ENCODE measurements around the gene MAP1LC3A. TPM values are rescaled to one million over a fixed set of nuclear protein-coding genes. Genes with fewer than 3 reads are reported as not detected.

MAP1LC3A gene
- total and polyA plus RNA-seq, 3 experiments from 2014 or later, result 1.5 to 8.5 (median 1.7) TPM

DNA sequence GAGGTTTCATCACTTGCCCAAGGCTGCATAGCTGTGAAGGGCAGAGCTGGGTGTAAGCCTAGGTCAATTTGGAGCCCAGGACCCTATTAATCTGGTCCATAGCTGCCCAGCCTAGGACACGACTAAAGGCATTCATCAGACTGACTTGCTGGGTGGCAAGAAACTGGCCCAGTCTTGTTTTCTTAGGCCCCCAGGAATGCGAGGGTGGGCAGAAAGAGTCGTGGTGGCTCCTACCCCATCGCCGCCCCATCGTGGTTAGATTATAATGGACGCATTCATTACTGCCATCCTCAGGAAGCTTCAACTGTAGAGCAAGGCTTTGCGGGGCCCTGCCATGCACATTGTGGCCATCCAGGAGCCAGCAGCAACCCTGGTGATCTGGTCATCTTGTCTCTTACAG lies 26.2 kb upstream of the MAP1LC3A start:
- no peaks in the 10 kb centered on the region for H3K27me3 ChIP-seq (ENCODE audit: insufficient read depth, low read length, poor library complexity, severe bottlenecking)
- H3K27ac Mint-ChIP-seq, result peak overlapping the region in 1 of 8 donors; percentile 43
- H3K27ac ChIP-seq (ENCODE audit: low read depth, low read length), result no peak overlapping the region
- peaks cover 55% of the 10 kb centered on the region for H3K36me3 ChIP-seq (ENCODE audit: insufficient read depth, low read length)
- H3K9me3 ChIP-seq (ENCODE audit: low read length), result no peaks in the 10 kb centered on the region
- H3K27me3 Mint-ChIP-seq, result no peaks in the 10 kb centered on the region
- ChIA-PET POLR2A (no interaction called here), CTCF (interaction anchor here (1.1 kb wide), 1 partner anchor 220 kb away, joined by 3 read pairs; no protein-coding TSS in a partner anchor)
- H3K4me3 Mint-ChIP-seq, result no peak overlapping the region
- no peaks in the 10 kb centered on the region for H3K9me3 Mint-ChIP-seq
- no peak overlapping the region for H3K4me3 ChIP-seq (ENCODE audit: low read length)
- DNase-seq, result no peak
- H3K4me1 Mint-ChIP-seq, result peaks cover 15 to 27% (median 17%) of the 10 kb centered on the region in 3 donors
- peaks cover 0 to 85% (median 18%) of the 10 kb centered on the region in 3 donors for H3K36me3 Mint-ChIP-seq
- H3K4me1 ChIP-seq (ENCODE audit: insufficient read depth, low read length), result no peaks in the 10 kb centered on the region

DNA sequence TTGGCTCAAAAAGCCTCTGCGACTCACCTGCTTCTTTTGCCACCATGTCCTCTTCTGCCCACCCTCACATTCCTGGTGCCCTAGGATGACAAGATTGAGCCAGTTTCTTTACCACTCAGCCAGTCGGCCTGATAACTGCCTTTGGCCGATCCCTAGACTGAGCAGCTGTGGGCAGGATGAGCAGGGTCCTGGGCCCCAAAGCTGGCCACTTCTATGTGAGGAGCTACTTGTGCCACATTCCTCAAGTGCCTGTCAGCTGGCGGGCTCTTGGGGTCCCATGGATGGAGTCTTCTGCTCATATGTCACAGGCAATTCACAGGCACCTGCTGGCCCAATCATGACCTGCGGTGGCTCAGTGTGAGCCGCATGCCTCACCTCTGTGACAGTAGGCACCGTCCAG lies 25.8 kb upstream of the MAP1LC3A start:
- H3K4me3 Mint-ChIP-seq, result no peak overlapping the region
- peak overlapping the region in 3 of 8 donors; percentile 43 to 87 (median 72) for H3K27ac Mint-ChIP-seq
- DNase-seq, result no peak
- peaks cover 0 to 85% (median 19%) of the 10 kb centered on the region in 3 donors for H3K36me3 Mint-ChIP-seq
- Histone ChIP-seq H3K4me3 (ENCODE audit: low read length) (no peak overlapping the region), H3K36me3 (ENCODE audit: insufficient read depth, low read length) (peaks cover 51% of the 10 kb centered on the region), H3K4me1 (ENCODE audit: insufficient read depth, low read length) (no peaks in the 10 kb centered on the region), H3K9me3 (ENCODE audit: low read length) (no peaks in the 10 kb centered on the region), H3K27ac (ENCODE audit: low read depth, low read length) (no peak overlapping the region), H3K27me3 (ENCODE audit: insufficient read depth, low read length, poor library complexity, severe bottlenecking) (no peaks in the 10 kb centered on the region)
- ChIA-PET POLR2A (no interaction called here), CTCF (interaction anchor here (1.1 kb wide), 1 partner anchor 220 kb away, joined by 3 read pairs; no protein-coding TSS in a partner anchor)
- no peaks in the 10 kb centered on the region for H3K27me3 Mint-ChIP-seq
- no peaks in the 10 kb centered on the region for H3K9me3 Mint-ChIP-seq
- peaks cover 15 to 28% (median 17%) of the 10 kb centered on the region in 3 donors for H3K4me1 Mint-ChIP-seq

DNA sequence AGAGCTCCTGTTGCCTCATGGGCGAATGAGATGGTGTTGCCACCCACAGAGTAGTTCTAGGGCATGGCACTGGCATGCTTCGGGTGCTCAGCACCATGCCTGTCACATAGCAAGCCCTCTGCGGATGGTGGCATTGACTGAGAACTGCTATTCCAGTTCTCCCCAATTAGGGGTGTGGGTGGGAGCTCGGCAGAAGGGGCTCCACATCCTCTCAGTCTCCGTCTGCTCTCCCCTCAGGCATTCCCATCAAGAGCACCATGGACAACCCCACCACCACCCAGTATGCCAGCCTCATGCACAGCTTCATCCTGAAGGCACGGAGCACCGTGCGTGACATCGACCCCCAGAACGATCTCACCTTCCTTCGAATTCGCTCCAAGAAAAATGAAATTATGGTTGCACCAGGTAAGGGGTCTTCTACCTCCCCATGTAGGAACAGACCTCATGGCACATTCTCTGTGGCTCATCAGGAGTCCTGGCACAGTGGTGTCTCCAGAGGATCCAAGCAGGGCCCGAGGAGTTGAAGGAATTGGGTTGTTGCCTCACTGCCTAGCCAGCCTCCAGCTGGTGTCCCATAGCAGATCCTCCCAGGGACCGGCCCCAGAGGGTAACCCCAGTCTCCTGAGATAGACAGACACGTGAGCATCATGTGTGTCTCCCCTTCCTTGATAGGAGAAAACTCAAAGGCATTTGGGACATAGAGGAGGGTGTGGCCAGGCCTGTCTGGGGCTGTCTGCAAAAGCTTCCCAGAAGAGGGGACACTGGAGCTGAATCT lies 23.9 kb upstream of the MAP1LC3A start:
- H3K36me3 Mint-ChIP-seq, result peaks cover 0 to 82% (median 19%) of the 10 kb centered on the region in 3 donors
- no peak for DNase-seq
- Histone ChIP-seq H3K4me1 (ENCODE audit: insufficient read depth, low read length) (no peaks in the 10 kb centered on the region), H3K27me3 (ENCODE audit: insufficient read depth, low read length, poor library complexity, severe bottlenecking) (no peaks in the 10 kb centered on the region), H3K4me3 (ENCODE audit: low read length) (no peak overlapping the region), H3K9me3 (ENCODE audit: low read length) (no peaks in the 10 kb centered on the region), H3K27ac (ENCODE audit: low read depth, low read length) (no peak overlapping the region), H3K36me3 (ENCODE audit: insufficient read depth, low read length) (peaks cover 45% of the 10 kb centered on the region)
- ChIA-PET CTCF (interaction anchor here (0.9 kb wide), 1 partner anchor 173 kb away, joined by 3 read pairs; no protein-coding TSS in a partner anchor), POLR2A (no interaction called here)
- peak overlapping the region in 3 of 8 donors; percentile 13 to 89 (median 51) for H3K27ac Mint-ChIP-seq
- H3K9me3 Mint-ChIP-seq, result no peaks in the 10 kb centered on the region
- H3K4me3 Mint-ChIP-seq, result no peak overlapping the region
- no peaks in the 10 kb centered on the region for H3K27me3 Mint-ChIP-seq
- peaks cover 15 to 26% (median 17%) of the 10 kb centered on the region in 3 donors for H3K4me1 Mint-ChIP-seq

DNA sequence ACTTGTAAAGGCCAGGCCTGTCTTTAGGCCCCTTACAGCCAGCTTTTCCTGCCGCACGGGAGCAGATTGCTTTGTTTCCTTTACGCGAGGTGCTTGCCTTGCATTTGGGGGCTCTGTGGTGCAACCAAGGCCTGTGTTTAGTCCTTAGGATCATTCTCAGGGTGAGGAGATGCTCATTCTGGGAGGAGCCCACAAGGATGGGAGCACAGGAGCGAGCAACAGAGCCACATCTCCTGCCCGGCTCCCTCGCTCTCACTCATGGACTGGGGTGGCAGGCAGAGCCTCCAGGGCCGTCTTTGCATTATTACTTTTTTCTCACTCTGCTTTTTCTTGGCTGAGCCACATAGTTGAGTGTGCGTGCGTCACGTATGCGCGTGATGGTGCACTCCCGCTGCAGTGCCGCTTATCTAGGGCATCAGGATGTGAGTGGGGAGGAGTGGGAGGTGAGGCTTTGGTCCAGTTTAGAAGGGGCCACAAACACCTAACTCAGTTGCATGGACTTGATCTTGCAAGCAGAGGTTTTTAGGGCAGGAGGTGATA lies 23.1 kb upstream of the MAP1LC3A start:
- peaks cover 42% of the 10 kb centered on the region for H3K36me3 ChIP-seq (ENCODE audit: insufficient read depth, low read length)
- H3K9me3 Mint-ChIP-seq, result no peaks in the 10 kb centered on the region
- ChIA-PET CTCF (interaction anchor here (0.9 kb wide), 1 partner anchor 173 kb away, joined by 3 read pairs; no protein-coding TSS in a partner anchor), POLR2A (no interaction called here)
- H3K4me1 Mint-ChIP-seq, result peaks cover 14 to 27% (median 16%) of the 10 kb centered on the region in 3 donors
- no peak for DNase-seq
- no peaks in the 10 kb centered on the region for H3K4me1 ChIP-seq (ENCODE audit: insufficient read depth, low read length)
- H3K27ac ChIP-seq (ENCODE audit: low read depth, low read length), result no peak overlapping the region
- no peaks in the 10 kb centered on the region for H3K27me3 ChIP-seq (ENCODE audit: insufficient read depth, low read length, poor library complexity, severe bottlenecking)
- peak overlapping the region in 6 of 8 donors; percentile 50 to 94 (median 64) for H3K27ac Mint-ChIP-seq
- peaks cover 0 to 80% (median 17%) of the 10 kb centered on the region in 3 donors for H3K36me3 Mint-ChIP-seq
- no peak overlapping the region for H3K4me3 Mint-ChIP-seq
- H3K27me3 Mint-ChIP-seq, result no peaks in the 10 kb centered on the region
- H3K9me3 ChIP-seq (ENCODE audit: low read length), result no peaks in the 10 kb centered on the region
- no peak overlapping the region for H3K4me3 ChIP-seq (ENCODE audit: low read length)

DNA sequence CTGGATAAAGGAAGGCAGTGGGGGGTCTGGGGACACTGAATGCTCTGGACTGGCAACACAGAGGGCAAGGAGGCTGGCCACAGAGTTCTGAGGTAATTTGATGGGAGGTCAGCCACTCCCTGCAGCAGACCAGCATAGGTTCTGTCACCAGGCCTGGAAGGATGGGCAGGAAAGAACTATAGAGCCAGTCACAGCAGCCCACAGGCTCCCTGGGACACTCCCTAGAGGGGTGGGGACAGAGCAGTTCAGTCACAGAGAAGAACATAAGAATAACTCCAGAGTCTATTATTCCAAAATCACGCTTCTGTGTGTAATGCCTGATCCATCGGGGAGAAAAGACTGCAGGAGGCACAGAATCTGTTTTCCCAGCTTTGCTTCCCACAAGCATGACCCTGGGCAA lies 22.7 kb upstream of the MAP1LC3A start:
- peaks cover 14 to 27% (median 16%) of the 10 kb centered on the region in 3 donors for H3K4me1 Mint-ChIP-seq
- Histone ChIP-seq H3K36me3 (ENCODE audit: insufficient read depth, low read length) (peaks cover 47% of the 10 kb centered on the region), H3K4me3 (ENCODE audit: low read length) (no peak overlapping the region), H3K27ac (ENCODE audit: low read depth, low read length) (no peak overlapping the region), H3K9me3 (ENCODE audit: low read length) (no peaks in the 10 kb centered on the region), H3K27me3 (ENCODE audit: insufficient read depth, low read length, poor library complexity, severe bottlenecking) (no peaks in the 10 kb centered on the region), H3K4me1 (ENCODE audit: insufficient read depth, low read length) (peaks cover 2% of the 10 kb centered on the region)
- no peaks in the 10 kb centered on the region for H3K9me3 Mint-ChIP-seq
- DNase-seq, result no peak
- POLR2A ChIA-PET, result no interaction called here
- CTCF ChIA-PET, result interaction anchor here (0.9 to 2.8 kb wide), 3 partner anchors 27 to 231 kb away, joined by 4 to 20 read pairs (median 7); no protein-coding TSS in a partner anchor
- H3K4me3 Mint-ChIP-seq, result no peak overlapping the region
- peak overlapping the region in 6 of 8 donors; percentile 50 to 94 (median 64) for H3K27ac Mint-ChIP-seq
- peaks cover 0 to 80% (median 18%) of the 10 kb centered on the region in 3 donors for H3K36me3 Mint-ChIP-seq
- no peaks in the 10 kb centered on the region for H3K27me3 Mint-ChIP-seq

DNA sequence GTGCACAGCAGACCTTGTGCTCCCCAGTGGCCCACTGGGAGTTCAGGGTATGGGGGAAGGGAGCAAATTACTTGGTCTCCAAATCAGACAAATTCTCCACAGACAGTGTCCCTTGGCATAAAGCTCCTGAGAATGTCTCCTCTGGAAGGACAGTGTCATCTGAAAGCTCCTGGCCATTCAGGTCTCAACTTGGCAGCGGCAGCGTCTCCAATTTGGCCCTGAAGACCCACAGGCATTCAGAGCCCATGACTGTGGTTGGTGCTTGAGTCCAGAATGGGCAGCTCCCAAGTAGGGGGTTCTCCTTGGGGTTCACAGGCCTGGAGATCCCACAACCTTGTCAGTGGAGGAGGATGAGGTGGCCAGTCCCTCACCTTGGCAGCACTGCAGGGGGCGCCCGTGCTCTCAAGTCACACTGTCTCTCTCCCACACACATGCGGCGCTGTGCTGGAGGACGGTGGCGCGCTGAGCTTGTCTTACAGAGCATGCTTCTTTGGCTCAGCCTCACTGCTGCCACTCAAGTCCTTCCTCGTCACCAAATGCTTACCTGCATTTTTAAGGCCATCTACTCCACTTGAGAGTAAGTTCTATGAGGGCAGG lies 21.6 kb upstream of the MAP1LC3A start:
- Mint-ChIP-seq H3K36me3 (peaks cover 0 to 79% (median 24%) of the 10 kb centered on the region in 3 donors), H3K9me3 (no peaks in the 10 kb centered on the region)
- H3K36me3 ChIP-seq (ENCODE audit: insufficient read depth, low read length), result peaks cover 41% of the 10 kb centered on the region

DNA sequence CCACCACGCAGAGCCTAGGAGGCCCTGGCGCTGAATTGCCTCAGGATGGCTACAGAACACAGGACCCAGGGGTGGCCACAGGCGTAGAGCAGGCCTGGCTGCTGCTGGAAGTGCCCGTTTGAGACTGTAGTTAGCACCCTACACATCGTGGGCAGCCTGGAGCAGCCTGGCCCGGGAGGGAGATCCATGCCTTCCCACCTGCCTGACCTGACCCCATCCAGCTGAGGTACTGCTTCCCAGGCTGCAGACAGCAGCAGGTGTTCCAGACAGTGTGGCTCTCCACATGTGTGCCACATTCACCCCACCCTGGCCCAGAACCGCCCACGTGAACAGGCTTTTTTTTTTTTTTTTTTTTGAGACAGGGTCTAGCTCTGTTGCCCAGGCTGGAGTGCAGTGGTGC lies 20.9 kb upstream of the MAP1LC3A start:
- Histone ChIP-seq H3K27ac (ENCODE audit: low read depth, low read length) (no peak overlapping the region), H3K36me3 (ENCODE audit: insufficient read depth, low read length) (peaks cover 41% of the 10 kb centered on the region), H3K4me3 (ENCODE audit: low read length) (no peak overlapping the region), H3K4me1 (ENCODE audit: insufficient read depth, low read length) (peaks cover 13% of the 10 kb centered on the region), H3K9me3 (ENCODE audit: low read length) (no peaks in the 10 kb centered on the region), H3K27me3 (ENCODE audit: insufficient read depth, low read length, poor library complexity, severe bottlenecking) (no peaks in the 10 kb centered on the region)
- ChIA-PET CTCF (interaction anchor here (0.9 to 2.8 kb wide), 9 partner anchors 15 to 232 kb away, joined by 3 to 20 read pairs (median 4); partner anchors contain the start of gene DYNLRB1), POLR2A (no interaction called here)
- H3K4me3 Mint-ChIP-seq, result no peak overlapping the region
- H3K27me3 Mint-ChIP-seq, result no peaks in the 10 kb centered on the region
- H3K4me1 Mint-ChIP-seq, result peaks cover 18 to 34% (median 19%) of the 10 kb centered on the region in 3 donors
- no peak for DNase-seq
- H3K36me3 Mint-ChIP-seq, result peaks cover 0 to 77% (median 24%) of the 10 kb centered on the region in 3 donors
- no peaks in the 10 kb centered on the region for H3K9me3 Mint-ChIP-seq
- peak overlapping the region in 1 of 8 donors; percentile 63 for H3K27ac Mint-ChIP-seq

More for the DNA sequence above, 21.6 kb upstream of the MAP1LC3A start:
- ChIA-PET CTCF (interaction anchor here (0.9 to 2.8 kb wide), 6 partner anchors 14 to 233 kb away, joined by 3 to 20 read pairs (median 5); no protein-coding TSS in a partner anchor), POLR2A (no interaction called here)
- H3K9me3 ChIP-seq (ENCODE audit: low read length), result no peaks in the 10 kb centered on the region
- DNase-seq, result peak in 2 of 5 donors; percentile 28 to 64
- Mint-ChIP-seq H3K27me3 (no peaks in the 10 kb centered on the region), H3K4me3 (no peak overlapping the region), H3K27ac (peak overlapping the region in 1 of 8 donors; percentile 63), H3K4me1 (peaks cover 18 to 30% (median 18%) of the 10 kb centered on the region in 3 donors)
- H3K27me3 ChIP-seq (ENCODE audit: insufficient read depth, low read length, poor library complexity, severe bottlenecking), result no peaks in the 10 kb centered on the region
- no peak overlapping the region for H3K4me3 ChIP-seq (ENCODE audit: low read length)
- no peak overlapping the region for H3K27ac ChIP-seq (ENCODE audit: low read depth, low read length)
- H3K4me1 ChIP-seq (ENCODE audit: insufficient read depth, low read length), result peaks cover 12% of the 10 kb centered on the region
